Stimulated activated CD4-positive, alpha-beta T cell treated with anti-CD3 and anti-CD28 coated beads, Interleukin-4, amount 100 ng/mL, for 4 hours (primary cell): Measurements from ENCODE around the gene KIFAP3.
"Not testable (repeated sequence)": the region's sequence is repeated elsewhere in the genome, so short reads cannot be mapped to it uniquely, and the experiment has no call there.

ENCODE experiments used
- DNase-seq, 2 experiments: peaks; one replicate each; pipeline ENCODE4 v3.0.0-alpha.2; 2020

KIFAP3 gene

DNA sequence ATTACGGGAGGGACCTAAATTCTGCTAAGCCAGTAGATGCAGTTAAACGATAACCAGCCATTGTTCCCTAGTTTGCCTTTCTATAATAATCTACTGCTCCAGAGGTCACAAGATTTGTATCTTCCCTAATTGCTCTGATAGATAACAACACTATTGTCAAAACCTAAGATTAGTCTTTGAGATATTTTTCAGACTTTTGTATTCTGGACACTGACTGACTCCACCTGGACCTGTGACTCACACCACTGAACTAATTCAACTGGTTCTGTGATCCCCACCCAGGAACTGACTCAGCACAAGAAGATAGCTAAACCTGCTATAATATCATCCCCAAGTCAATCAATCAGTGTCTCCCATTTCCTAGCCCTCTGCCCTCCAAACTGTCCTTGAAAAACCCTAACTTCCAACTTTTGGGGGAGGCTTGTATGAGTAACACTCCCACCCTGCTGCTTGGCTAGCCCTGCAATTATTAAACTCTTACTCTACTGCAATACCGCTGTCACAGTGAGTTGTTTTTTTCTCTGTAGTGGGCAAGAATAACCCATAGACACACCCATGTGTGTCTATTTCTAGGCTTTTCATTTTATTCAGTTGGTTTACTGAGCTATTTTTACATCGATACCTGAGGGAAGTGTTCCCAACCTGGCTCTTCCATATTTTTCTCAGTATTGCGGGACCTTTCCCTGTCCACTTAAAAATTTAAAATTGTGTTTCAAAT is 11.2 kb downstream of the KIFAP3 start:
- no peak for DNase-seq

DNA sequence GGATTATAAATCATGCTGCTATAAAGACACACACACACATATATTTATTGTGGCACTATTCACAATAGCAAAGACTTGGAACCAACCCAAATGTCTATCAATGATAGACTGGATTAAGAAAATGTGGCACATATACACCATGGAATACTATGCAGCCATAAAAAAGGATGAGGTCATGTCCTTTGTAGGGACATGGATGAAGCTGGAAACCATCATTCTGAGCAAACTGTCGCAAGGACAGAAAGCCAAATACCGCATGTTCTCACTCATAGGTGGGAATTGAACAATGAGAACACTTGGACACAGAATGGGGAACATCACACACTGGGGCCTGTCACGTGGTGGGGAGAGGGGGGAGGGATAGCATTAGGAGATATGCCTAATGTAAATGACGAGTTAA is 12.8 kb downstream of the KIFAP3 start:
- DNase-seq: not testable (repeated sequence)

DNA sequence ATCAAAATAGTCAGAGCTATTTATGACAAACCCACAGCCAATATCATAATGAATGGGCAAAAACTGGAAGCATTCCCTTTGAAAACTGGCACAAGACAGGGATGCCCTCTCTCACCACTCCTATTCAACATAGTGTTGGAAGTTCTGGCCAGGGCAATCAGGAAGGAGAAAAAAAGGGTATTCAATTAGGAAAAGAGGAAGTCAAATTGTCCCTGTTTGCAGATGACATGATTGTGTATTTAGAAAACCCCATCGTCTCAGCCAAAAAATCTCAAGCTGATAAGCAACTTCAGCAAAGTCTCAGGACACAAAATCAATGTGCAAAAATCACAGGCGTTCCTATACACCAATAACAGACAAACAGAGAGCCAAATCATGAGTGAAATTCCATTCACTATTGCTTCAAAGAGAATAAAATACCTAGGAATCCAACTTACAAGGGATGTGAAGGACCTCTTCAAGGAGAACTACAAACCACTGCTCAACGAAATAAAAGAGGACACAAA is 14.4 kb downstream of the KIFAP3 start:
- DNase-seq: not testable (repeated sequence)

DNA sequence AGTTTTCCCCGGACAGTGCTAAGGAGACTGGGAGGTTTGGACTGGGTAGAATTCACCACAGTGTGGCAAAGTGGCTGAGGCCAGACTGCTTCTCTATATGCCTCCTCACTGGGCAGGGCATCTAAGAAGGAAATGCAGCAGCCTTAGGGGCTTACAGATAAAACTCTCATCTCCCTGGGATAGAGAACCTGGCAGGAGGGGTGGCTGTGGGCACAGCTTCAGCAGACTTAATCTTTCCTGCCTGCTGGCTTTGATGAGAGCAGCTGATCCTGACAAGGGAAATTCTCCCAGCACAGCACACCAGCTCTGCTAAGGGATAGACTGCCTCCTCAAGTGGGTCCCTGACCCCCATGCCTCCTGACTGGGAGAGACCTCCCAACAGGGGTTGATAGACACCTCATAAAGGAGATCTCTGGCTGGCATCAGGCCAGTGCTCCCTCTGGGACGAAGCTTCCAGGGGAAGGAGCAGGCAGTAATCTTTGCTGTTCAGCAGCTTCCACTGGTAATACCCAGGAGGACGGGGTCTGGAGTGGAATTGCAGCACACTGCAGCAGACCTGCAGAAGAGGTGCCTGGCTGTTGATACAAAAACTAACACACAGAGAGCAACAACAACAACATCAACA is 25.2 kb downstream of the KIFAP3 start:
- DNase-seq: no peak

DNA sequence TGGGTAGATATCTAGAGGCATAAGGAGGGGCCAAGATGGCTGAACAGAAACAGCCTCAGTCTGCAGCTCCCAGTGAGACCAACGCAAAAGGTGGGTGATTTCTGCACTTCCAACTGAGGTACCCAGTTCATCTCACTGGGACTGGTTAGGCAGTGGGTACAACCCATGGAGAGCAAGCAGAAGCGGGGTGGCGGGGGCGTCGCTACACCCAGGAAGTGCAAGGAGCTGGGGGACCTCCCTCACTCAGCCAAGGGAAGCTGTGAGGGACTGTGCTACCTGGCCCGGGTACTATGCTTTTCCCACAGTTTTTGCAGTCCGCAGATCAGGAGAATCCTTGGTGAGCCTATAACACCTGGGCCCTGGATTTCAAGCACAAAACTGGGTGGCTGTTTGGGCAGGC is 26.0 kb downstream of the KIFAP3 start:
- no peak for DNase-seq

DNA sequence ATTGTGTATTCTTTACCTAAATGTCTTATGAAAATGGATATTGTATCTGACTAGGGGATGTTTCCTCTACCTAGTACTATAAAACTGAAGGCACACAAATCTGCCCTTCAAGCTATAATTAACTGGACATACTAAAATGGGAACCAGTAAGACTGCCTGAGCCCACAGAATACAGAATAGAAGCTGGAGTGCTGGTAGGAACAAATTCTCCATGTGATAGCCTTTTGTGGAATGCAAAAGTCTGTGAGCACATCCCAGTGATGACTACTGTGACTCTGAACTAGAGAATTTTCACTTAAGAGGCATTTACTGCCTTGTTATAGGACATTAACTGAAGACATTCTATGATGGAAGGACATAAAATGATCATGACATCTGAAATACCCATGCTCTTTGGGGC is 30.3 kb downstream of the KIFAP3 start:
- no peak for DNase-seq

DNA sequence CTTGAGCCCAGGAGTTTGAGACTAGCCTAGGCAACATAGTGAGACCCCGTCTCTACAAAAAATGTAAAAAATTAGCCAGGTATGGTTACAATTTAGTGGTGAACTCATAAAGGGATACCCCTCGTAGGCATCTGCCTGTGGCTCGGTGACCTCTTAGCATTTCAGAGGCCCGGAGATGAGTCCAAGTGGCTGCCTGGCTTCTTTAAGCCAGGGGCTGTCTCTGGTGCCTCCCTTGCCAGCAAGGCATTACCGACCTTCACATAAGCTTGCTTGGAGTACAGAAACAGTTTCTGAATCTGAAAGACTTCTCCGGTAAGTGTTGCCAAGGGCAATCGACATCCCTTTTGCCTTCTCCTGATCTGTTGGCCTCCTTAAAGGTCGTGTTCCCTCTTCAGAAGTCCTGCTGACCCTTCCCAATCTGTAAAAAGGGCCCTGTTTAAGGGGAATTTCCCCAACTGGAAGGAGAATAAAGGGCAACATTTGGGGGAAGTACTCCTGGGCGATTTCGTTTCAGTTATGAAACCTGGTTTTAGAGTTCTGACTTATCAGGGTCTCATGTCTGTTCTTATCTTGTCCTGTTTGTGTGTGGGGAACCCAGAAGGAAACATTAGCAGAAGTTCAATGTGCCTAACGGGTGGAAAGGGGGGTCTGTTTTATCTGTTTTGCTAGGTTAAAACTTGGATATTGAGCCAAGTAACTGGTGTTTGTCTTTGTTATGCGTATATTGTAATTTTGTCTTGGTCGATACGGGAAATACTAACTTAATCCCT is 32.9 kb downstream of the KIFAP3 start:
- no peak for DNase-seq

DNA sequence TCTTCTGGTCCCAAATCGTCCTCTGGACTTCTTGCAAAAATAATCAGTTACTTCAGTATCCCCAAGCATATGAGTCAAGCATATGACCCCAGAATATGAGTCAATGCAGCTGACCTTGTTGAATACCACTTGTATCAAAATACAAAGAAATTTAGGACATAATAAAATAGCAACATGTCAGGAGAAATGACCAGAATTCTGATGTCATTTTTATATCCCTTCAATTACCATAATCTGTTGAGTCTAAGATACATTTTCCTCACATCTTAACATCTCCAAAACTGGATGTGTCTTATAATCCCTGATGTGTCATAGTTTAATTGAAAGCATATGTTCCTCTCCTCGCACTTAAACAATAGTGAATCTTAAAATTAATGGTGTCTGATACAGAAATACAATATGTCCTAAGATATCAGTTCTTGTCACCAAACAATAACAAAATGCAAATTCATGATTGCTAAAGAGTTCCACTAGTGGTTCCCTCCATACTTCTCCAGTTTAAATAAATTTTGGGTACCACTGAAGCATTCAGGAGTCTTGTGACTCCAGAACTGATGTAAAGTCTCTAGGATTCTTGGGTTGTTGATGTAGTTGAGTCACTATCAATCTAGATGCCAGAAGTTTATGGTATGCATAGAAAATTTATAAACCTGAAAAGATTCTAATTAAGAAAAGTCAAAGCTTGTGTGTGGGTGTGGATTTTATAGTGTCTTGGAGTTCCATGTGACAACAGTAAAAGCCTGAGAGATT is 41.8 kb downstream of the KIFAP3 start:
- DNase-seq: no peak

DNA sequence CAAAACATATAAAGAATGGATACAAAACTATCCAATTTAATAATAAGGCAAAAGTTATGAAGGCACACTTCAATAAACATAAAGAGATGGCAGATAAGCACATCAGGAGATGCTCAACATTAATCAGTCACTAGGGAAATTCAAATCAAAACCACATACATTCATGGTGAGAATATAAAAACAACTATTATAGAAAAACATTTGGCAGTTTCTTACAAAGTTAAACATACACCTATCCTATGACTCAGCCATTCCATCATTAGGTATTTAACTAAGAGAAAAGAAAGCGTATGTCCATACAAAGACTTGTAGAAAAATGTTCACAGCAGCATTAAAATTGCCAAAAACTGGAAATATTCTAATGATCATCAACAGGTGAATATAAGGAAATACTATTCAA is 44.3 kb downstream of the KIFAP3 start:
- DNase-seq: no peak

DNA sequence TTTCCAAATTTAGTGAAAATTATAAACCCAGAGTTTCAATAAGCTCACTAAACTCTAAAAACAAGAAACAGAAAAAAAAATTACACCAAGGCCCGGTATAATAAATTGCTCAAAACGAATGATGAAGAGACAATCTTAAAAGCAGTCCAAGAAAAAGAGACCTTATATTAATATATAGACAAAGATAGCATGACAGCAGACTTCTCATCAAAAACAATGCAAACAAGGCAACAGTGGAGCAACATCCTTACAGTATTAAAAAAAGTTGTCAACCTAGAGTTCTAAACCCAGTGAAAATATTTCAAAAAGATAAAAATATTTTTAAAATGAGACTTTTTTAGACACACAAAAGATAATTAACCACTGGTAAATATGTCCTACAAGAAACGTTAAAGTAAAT is 46.7 kb downstream of the KIFAP3 start:
- DNase-seq: no peak

DNA sequence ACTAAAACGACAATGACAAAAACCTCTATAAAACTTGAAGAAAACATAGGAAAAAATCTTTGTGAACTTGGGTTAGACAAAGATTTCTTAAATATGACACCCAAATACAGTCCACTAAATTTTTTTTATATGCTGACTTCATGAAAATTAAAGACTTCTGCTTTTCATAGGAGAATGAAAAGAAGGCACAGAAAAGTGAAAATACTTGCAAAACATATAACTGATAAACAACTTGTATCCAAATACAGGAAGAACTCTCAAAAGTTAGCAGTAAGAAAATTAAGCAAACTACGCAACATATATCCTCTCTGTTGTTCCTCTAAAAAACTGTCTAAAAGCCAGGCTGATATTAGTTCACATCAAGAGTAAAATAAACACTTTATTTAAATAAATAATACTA is 53.6 kb downstream of the KIFAP3 start:
- no peak for DNase-seq

DNA sequence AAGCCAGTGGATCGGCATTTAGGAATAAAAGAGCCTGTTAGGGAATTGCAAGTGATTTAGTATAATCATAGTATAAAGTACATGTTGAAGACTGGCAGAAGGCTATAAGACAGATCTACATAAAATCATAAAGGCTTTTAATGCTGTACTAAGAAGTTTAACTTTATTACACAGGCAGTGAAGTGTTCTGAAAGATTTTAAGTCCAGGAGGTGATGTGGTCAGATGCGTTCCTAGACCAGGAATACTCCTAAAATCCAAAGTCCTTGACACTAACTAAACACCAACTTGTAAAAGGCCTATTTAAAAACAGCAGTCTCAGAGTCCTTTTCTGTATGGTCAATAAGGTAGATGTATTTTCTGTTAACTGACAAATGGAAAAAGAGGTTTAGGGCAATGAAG is 57.0 kb downstream of the KIFAP3 start:
- DNase-seq: no peak

DNA sequence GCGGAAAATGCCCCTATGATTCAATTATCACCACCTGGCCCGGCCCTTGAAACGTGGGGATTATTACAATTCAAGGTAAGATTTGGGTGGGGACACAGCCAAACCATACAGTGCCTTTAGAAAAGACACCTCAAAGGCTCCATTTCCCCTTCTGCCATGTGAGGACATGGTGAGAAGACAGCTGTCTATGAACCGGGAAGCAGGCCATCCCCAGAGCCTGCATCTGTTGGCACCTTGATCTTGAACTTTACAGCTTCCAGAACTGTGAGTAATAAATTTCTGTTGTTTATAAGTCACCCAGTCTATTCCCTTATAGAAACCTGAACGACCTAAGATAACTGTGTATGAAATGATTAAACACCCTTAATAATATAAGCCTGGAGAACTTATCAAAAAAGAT is 61.6 kb downstream of the KIFAP3 start:
- no peak for DNase-seq

DNA sequence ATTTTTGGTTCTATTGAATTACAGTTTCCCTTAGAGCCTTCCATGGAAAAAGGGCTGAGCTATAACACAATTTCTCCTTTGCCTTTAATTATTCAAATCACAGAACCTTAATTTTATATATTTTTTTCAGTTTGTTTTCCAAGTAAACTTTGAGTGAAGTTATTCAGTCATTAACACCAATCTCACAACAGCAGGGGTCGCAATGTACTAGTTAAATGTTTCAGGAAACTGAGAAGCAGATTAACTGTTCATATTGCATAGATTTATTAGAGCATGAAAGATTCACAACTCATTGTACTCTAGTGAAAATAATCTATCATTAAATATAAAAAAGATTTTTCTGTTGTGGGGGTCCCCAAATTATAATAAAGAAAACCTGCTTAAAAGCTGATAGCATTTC is 64.1 kb downstream of the KIFAP3 start:
- DNase-seq: no peak

DNA sequence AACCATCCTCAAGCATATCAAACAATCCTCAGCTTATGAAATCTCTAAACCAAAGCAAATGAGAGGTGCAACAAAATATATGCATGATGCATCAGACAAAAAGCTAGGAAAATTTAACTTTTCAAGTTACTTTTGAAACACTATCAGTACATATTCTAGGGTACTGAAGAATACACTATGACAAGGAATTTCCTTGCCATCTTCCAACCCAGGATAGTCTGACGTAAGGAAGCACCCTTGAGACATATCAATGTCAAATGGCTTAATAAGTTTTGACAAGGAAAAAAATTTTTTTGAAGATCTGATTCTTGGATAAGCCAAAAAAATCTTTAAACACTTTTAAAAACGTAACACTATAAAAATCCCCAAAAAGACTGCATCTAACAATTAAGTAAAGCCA is 64.9 kb downstream of the KIFAP3 start:
- DNase-seq: no peak

DNA sequence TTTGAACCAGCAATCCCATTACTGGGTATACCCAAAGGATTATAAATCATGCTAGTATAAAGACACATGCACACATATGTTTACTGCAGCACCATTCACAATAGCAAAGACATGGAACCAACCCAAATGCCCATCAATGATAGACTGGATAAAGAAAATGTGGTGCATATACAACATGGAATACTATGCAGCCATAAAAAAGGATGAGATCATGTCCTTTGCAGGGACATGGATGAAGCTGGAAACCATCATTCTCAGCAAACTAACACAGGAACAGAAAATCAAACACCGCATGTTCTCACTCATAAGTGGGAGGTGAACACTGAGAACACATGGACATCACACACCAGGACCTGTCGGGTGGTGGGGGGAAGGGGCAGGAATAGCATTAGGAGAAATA is 65.8 kb downstream of the KIFAP3 start:
- DNase-seq: not testable (repeated sequence)

DNA sequence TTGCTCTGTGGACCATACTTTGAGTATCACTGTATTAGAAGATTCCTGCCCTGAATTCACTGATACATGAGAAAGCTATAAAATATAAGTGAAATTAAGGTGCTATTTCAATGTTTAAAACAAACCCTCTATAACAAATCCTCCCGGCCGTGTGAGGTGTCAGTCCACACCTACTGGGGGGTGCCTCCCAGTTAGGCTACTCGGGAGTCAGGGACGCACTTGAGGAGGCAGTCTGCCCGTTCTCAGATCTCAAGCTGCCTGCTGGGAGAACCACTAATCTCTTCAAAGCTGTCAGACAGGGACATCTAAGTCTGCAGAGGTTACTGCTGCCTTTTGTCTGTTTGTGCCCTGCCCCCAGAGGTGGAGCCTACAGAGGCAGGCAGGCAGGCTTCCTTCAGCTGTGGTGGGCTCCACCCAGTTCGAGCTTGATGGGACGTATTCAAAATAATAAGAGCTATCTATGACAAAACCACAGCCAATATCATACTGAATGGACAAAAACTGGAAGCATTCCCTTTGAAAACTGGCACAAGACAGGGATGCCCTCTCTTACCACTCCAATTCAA is 71.1 kb downstream of the KIFAP3 start:
- not testable (repeated sequence) for DNase-seq

DNA sequence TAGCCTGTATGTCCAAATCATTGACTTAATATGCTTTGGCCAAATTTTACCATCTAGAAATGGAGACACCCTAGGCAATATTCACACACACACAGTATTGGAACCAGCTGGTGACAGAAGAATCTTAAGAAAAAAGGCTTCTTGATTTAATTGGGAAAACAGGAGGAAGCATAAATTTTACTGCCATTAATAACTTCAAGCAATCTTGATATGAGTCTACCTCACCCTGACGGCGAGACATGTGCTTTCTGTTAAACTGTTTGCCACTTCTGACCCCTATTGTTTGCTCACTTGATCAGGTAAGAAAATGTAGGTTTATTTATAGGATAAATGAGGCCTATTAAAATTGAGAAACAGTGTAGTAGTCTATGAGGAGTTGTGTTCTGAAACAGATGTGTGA is 73.2 kb downstream of the KIFAP3 start:
- DNase-seq: no peak

DNA sequence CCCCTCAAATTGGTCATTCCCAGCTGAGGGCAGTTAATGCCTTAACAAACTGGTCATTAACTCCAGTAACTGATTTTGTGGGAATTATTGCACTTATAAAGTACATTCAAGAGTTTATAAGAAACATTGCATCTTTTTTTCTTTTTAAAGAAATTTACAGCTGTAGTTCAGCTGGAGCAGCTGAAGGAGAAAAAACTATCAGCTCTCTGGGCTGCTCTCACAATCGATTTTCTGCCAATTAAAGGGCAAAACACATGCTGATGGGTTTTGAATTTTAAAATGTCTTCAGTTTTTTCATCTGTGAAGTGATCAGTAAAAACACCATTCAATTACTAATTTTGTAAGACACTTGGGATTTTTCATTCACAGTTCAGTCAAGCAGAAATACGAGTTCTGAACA is 74.7 kb downstream of the KIFAP3 start:
- DNase-seq: no peak

DNA sequence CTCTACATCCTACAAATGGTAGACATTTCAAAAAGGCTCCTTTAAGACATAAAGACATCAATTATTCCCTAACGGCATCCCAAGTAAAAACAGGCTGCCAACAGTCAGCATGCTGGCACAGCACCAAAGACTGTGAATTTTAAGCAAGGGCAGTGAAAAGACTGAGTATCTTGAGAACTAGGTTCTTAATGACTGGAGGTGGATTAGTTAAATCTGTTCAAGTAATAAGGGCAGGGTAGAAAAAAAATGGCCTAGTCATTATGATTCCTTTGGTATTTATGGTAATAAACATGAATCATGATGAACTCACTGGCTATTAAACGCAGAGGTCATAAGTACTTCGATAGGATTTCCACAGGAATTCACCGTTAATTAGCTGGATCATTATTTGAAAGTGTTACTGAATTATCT is 75.2 kb downstream of the KIFAP3 start:
- no peak for DNase-seq

DNA sequence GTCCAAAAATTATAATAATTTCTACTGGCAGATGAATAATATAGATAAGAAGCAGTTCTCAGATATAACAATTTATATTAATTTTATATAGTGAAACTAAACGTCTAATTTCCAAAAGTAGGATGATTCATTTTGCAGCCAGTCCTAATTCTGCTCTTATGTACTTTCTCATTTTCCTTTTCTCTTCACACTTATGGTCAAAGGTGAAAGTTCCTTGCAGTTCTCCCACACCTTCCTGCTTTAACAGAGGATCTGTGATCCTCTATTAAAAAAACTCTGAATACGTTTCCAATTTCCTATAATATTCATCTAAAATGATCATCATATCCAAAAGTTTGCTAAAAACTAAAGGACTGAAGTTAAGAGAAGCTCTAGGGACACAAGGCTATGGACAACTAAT is 78.5 kb downstream of the KIFAP3 start:
- DNase-seq: no peak

DNA sequence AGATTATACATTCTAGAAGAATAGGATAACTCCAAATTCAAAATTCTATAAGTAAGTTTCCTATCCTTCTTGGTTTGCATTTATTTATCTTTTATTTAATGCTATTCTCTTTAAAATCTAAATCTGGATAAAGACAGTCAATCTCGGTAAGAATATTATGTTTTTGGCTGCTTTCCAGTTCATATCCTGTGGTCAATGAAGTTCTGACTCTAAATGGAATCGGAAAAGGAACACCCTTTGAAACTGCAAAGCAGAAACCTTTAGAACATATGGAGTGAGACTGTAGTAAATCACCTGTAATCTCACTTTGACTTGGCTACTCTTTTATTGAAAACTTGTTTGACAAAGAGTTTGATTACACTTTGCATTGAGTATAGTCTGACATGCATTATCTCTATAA is 85.2 kb downstream of the KIFAP3 start:
- no peak for DNase-seq

DNA sequence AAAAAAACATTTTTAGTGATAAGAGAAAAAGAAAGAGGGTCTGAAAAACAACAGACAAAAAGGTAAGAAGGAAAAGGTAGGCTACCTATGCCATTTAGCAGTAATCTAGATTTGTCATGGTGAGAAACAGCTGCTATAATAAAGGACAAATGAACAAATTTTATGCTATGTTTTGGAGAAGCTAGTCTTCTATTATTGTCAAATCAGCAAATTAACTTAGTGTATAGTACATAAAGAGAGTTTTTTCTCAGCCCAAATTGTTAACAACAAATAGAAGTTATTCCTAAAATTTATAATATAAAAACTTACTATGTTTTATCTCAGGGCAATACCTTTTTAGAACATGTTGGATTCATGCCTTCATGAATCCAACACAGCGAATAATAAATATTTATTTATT is 88.7 kb downstream of the KIFAP3 start:
- no peak for DNase-seq
